AG08396 (cell line): ENCODE measurements around the gene ERN1.
"Not testable (repeated sequence)": the region's sequence is repeated elsewhere in the genome, so short reads cannot be mapped to it uniquely, and the experiment has no call there.

Source experiments
- DNase-seq: peaks from one replicate; pipeline ENCODE4 v3.0.0; 2012; ENCODE audit warnings: low spot score, mixed read lengths

The ERN1 gene

DNA sequence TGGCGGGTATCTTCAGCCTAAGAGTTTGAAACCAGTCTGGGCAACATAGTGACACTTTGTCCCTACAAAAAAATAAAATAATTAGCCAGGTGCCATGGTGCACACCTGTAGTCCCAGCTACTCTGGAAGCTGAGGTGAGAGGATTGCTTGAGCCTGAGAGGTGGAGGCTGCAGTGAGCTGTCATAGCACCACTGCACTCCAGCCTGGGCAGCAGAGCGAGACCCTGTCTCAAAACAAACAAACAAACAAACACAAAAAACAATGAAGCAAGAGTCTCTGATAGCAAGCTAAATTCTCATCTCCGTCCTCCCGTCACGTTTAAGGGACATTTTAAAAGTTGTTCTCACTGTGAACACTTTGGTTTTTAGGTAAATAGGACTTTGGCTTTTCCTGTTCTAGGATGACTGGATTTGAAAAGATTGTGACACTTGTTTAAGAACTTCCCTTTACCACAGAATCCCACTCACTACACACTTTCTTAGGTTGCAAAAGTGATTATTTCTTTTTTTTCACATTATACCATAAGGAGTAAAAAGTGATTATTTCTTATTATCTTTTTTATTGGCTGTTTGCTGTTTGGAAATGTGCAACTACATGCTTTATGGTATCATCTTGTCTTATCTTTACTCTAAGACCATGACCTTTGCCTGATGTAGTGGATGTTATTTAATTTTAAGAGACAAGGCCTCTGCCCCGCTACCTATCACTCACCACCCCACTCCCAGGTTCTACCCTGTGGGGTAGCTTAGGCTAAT is 4.4 kb upstream of the ERN1 start:
- DNase-seq, result no peak

GRCh38 chr17:64133546-64134215 is 3.7 kb upstream of the ERN1 start:
- DNase-seq, result peak; percentile 65

DNA sequence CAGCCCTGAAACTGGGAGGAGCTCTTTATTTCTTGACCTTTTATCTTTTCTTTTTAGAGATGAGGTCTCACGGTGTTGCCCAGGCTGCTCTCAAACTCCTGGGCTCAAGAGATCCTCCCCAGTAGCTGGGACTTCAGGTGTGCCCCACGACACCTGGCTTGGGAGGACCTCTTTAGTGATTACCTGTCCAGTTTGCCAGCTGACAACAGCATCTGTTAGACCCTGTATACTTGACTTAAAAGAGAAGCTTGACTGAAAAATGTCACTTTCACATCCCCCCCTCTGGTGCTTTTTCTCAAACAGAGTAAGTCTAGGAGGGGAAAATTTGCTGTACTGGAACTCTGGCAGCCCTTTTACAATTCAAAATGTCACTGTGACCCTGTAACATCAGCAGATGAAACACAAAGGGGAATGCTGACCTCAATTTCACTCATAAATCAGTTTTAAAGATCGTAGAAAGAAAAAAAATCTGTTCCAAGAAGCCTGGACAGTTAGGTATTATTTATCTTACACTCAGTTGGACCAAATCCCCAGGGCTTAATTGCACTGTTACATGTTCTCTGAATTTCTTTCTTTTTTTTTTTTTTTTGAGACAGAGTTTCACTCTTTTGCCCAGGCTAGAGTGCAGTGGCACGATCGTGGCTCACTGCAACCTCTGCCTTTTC is 1.8 kb upstream of the ERN1 start:
- DNase-seq, result no peak

DNA sequence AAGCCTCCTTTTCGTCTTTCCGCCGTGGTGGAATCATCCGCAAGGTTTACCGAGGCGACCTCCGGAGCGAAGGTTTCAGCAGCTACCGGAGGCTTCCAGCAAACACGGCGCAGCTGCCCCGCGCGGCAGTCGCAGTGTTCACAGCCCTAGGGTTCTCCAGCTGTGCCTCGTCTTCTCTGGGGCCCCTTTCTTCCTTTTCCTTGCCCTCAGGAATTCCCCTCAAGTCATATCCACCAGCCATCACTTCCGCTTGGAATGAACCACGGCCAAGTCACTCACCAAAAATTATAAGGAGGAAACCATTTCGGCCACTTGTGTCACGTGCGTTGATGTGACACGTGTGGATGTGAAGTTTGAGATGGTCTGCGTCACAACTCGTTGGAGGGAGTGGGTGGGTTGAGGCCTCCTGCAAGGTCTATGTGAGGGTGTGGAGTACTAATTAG is 636 bp upstream of the ERN1 start:
- DNase-seq, result peak; percentile 37

GRCh38 chr17:64129515-64129764 is 504 bp downstream of the ERN1 start:
- DNase-seq, result no peak

DNA sequence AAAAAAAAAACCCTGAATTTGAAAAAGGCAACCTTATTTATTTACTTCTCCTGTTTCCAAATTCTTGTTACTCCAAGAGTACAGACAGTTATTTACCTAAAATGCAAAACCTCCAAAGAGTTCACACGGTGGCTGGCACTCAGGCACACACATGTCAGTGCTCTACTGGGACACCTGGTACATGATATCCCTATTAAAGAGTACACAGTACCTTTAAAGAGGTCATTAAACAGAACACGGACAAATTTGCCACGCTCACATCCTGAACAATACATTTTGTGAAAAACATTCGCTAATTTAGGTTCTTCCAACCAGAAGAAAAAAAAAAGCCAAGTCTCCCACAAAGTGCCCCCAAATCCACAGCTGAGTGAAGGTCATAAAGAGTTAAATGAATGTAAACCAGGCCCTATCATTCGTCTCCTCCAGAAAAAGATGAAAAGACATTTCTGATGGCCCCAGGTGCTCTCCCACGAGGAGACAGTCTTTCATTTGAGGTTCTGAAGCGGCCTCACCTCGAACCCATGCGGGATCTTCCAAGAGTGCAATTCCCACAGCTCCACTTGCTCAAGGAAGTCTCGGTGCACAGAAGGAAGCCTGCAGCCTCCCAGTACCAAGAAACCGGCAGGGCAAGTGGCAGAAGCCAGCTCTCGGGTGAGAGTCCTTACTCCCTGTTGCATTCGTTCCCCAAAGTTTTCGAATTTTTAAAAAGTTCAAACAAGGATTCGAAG is 993 bp downstream of the ERN1 start:
- DNase-seq, result peak; percentile 45

GRCh38 chr17:64126918-64127317 is 3.0 kb downstream of the ERN1 start:
- DNase-seq, result no peak

DNA sequence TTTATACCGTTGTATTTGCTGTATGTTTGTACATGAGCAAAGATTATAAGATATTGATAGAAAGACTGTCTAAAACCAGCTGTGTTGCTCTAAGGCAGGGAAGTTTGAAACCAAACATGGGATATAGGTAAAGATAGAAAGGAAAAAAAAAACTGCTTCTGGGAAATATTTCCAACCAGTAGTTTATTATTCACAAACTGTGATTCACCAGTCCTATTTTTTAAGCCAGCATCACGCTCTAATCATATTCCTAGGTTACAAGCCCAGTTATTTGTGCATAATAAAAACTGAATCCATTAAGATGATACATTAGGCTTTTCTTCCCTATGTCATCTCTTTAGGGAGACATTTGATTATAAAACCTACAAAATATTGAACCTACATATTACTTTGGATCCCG is 4.0 kb downstream of the ERN1 start:
- no peak for DNase-seq

DNA sequence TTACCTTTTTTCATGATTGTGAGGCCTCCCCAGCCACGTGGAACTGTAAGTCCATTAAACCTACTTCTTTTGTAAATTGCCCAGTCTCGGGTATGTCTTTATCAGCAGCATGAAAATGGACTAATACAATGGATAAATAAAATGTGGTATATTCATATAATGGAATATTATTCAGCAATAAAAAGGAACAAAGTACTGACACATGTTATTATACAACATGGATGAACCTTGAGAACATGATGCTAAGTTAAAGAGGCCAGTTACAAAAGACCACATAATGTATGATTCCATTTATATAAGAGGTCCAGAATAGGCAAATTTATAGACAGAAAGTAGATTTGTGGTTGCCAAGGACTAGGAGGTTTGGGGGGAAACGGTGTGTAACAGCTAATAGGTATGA is 5.3 kb downstream of the ERN1 start:
- no peak for DNase-seq

GRCh38 chr17:64123114-64123513 is 6.8 kb downstream of the ERN1 start:
- no peak for DNase-seq

- not testable (repeated sequence) for DNase-seq
These were observed 8.8 kb downstream of the ERN1 start for GRCh38 chr17:64120972-64121786.

DNA sequence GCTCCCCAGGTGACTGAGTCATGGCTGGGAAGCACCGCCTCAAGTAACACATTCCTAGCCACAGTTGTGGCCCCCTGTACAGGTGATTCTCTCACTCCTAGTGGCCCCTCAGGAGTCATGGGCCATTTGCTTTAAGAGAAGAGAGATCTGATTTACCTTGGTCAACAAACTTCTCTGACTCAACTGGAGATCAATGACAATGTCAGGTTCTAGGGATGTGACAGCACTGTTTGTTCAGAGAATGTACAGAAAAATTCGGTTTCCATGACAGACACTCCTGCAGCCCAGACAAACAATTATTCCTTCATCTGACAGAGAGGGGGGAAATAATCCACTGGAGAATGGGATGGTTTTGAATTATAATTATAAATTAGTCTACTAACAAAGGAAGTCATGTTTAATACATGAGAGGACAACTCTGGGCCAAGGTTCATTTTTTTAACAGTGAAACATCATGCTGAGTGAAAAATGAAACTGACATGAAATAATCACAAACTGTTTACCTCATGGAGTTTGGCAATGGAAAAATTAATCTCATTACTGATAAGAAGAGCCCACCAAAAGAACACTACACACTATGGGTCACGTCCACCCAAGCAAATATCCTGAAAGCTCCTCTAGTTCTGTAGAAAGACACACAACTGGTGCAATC is 9.7 kb downstream of the ERN1 start:
- no peak for DNase-seq

DNA sequence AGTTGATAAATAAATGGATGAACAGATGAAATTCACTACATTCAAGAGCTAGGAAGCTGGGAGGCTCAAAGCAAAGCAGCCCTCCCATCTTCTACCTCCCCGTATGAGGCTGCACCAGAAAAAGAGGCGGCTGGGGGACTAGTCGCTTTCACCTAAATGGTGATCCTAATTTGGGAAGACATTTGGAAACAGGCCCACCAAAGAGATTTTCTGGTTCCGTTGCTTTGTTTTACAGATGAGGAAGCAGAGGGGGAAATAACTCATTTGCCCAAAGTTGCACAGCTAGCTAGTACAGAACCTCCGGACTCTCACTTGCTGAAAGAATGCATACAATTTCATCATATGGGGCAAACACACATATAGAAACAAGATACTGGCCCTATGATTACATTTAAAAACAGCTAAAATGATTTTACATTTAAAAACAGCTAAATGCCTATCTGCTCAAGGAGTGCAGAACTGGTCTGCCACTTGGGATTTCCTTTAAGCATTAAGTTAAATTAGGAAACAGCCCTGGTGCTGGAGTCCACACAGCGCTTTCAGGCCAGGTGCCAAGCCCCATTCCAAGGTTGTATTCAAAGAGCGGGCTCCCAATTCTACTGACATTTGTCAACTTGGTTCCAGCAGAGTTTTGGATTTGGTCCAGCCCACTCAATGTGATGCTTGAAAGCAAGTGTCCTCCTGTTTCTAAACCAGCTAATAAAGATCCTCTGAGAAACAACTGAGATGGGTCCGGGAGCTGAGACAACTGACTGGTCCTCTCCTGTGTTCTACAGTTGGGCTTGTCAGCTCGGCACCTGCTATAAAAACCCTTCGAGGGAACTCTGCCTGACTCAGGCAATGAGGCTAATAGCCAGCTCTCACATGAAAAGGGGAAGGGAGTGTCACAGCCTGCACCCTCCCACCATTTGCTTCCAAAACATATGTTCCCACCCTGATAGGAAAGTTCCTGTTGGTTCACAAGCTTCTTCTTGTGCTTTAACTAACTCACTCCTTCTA is 11.7 kb downstream of the ERN1 start:
- no peak for DNase-seq

DNA sequence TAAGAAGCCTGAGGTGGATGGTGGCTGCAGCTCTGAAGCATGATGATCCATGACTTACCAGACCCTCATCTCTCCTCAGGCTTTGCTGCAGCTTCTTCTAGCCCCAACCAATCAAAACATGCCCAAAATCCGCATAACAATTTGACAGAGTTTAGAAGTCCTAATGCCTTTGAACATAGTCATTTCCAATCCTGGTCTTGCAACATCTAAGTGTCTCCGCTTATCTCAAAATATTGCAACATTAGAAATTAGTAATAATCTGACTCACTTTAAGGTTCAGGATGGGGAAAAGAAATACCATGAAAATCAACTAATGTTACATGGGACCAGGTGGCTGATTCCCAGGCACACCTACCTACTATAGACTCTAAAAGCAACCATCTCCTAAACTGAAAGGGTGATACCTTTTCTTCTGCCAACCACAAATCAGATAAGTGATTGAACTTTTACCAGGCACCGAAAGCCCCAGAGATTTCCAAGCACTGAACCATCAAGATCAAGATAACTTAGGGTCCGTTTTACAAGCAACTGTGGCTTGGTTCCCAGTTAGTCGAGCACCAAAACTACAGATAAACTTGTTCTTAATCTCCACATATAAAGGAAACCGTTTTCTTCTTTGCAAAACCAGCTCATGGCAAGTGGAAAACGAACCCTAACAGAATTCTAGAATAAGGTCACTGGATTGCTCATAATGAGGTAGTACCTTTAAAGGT is 14.0 kb downstream of the ERN1 start:
- peak; percentile 64 for DNase-seq

- no peak for DNase-seq
These were observed 14.8 kb downstream of the ERN1 start for GRCh38 chr17:64115043-64115698.

- DNase-seq, result no peak
These were observed 16.9 kb downstream of the ERN1 start for GRCh38 chr17:64113006-64113405.

DNA sequence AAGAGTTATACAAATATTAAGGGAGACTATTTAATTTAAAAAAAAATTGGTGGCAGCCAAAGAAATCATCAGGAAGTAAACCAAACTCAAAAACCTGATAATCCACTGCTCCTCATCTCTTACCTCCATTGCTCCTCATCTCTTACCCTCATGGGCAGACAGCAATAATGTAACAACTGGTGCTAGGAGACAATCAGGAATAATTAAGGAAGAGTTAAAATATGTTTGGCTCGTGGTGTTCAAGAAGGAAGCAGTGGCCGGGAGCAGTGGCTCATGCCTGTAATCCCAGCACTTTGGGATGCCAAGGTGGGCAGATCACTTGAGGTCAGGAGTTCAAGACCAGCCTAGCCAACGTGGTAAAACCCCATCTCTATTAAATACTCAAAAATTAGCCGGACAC is 18.1 kb downstream of the ERN1 start:
- no peak for DNase-seq

GRCh38 chr17:64110379-64111152 is 19.4 kb downstream of the ERN1 start:
- no peak for DNase-seq
